ENCODE results near the gene ALPK1.
"Not testable (repeated sequence)": the region's sequence is repeated elsewhere in the genome, so short reads cannot be mapped to it uniquely, and the experiment has no call there.

Gene ALPK1

GRCh38 chr4:112411781-112412550, 114.8 kb downstream of the ALPK1 start:
- H3K36me3 Mint-ChIP-seq (ENCODE audit: low read depth) = peaks cover 11% of the 10 kb centered on the region
- DNase-seq = no peak
- H3K4me3 Mint-ChIP-seq = no peak overlapping the region

GRCh38 chr4:112416464-112416863, 119.3 kb downstream of the ALPK1 start:
- Mint-ChIP-seq H3K36me3 (ENCODE audit: low read depth) (peaks cover 11% of the 10 kb centered on the region), H3K4me3 (no peak overlapping the region), H3K4me1 (no peaks in the 10 kb centered on the region), H3K9me3 (peaks cover 5% of the 10 kb centered on the region), H3K27ac (no peak overlapping the region), H3K27me3 (no peaks in the 10 kb centered on the region)
- ATAC-seq = no peak
- no peak for DNase-seq

More at GRCh38 chr4:112411781-112412550, 114.8 kb downstream of the ALPK1 start:
- H3K27me3 Mint-ChIP-seq = no peaks in the 10 kb centered on the region
- H3K9me3 Mint-ChIP-seq = peaks cover 5% of the 10 kb centered on the region
- no peaks in the 10 kb centered on the region for H3K4me1 Mint-ChIP-seq
- ATAC-seq = no peak
- no peak overlapping the region for H3K27ac Mint-ChIP-seq

- H3K27ac Mint-ChIP-seq = no peak overlapping the region
- no peaks in the 10 kb centered on the region for H3K27me3 Mint-ChIP-seq
- no peak for DNase-seq
- peaks cover 5% of the 10 kb centered on the region for H3K9me3 Mint-ChIP-seq
- H3K36me3 Mint-ChIP-seq (ENCODE audit: low read depth) = peaks cover 9% of the 10 kb centered on the region
- no peak for ATAC-seq
- H3K4me3 Mint-ChIP-seq = no peak overlapping the region
- H3K4me1 Mint-ChIP-seq = no peaks in the 10 kb centered on the region
These were observed 120.9 kb downstream of the ALPK1 start for GRCh38 chr4:112418092-112418491.

DNA sequence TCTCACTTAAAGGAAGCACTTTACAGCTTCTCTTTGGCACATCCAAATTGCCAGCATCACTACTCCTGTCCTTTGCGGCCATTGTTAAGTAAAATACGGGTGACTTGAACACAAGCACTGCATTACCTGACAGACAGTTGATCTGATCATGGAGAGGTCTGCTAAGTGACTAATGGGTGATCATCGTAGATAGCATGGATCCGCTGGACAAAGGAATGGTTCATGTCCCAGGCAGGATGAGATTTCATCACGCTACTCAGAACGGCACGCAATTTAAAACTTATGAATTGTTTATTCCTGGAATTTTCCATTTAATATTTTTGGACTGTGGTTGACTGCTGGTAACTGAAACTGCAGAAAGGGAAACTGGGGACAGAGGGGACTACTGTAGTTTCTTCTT, 124.7 kb downstream of the ALPK1 start:
- H3K4me3 Mint-ChIP-seq = no peak overlapping the region
- no peak overlapping the region for H3K27ac Mint-ChIP-seq
- no peaks in the 10 kb centered on the region for H3K36me3 Mint-ChIP-seq (ENCODE audit: low read depth)
- ATAC-seq (no peak), DNase-seq (no peak)
- no peaks in the 10 kb centered on the region for H3K27me3 Mint-ChIP-seq
- H3K9me3 Mint-ChIP-seq = no peaks in the 10 kb centered on the region
- H3K4me1 Mint-ChIP-seq = no peaks in the 10 kb centered on the region

DNA sequence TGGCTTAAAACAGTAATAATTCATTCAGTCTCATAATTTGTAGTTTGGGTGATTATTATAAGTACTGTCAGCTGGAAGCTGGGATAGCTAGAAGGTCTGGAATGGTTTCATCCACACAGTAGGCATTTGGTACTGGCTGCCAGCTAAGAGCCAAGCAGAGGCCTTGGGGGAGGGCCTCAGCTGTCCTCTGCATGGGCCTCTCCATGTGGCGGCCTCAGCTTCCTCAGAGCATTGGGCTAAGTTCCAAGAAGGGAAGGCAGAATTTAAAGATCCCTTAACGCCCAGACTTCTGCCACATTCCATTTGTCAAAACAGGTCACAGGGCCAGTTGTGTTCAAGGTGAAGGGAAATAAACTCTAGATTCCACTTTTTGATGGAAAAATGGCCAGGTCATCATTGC, 125.5 kb downstream of the ALPK1 start:
- Mint-ChIP-seq H3K36me3 (ENCODE audit: low read depth) (peaks cover 3% of the 10 kb centered on the region), H3K9me3 (no peaks in the 10 kb centered on the region), H3K4me3 (no peak overlapping the region), H3K27me3 (no peaks in the 10 kb centered on the region), H3K27ac (no peak overlapping the region), H3K4me1 (no peaks in the 10 kb centered on the region)
- no peak for DNase-seq
- no peak for ATAC-seq

GRCh38 chr4:112423591-112423990, 126.4 kb downstream of the ALPK1 start:
- no peak overlapping the region for H3K4me3 Mint-ChIP-seq
- DNase-seq = no peak
- no peaks in the 10 kb centered on the region for H3K4me1 Mint-ChIP-seq
- H3K27me3 Mint-ChIP-seq = no peaks in the 10 kb centered on the region
- H3K27ac Mint-ChIP-seq = no peak overlapping the region
- no peak for ATAC-seq
- peaks cover 5% of the 10 kb centered on the region for H3K36me3 Mint-ChIP-seq (ENCODE audit: low read depth)
- no peaks in the 10 kb centered on the region for H3K9me3 Mint-ChIP-seq

- Mint-ChIP-seq H3K36me3 (ENCODE audit: low read depth) (peaks cover 7% of the 10 kb centered on the region), H3K9me3 (no peaks in the 10 kb centered on the region), H3K4me1 (no peaks in the 10 kb centered on the region), H3K27me3 (no peaks in the 10 kb centered on the region), H3K4me3 (no peak overlapping the region), H3K27ac (no peak overlapping the region)
- ATAC-seq (no peak), DNase-seq (no peak)
These were observed 128.7 kb downstream of the ALPK1 start for GRCh38 chr4:112425823-112426222.

DNA sequence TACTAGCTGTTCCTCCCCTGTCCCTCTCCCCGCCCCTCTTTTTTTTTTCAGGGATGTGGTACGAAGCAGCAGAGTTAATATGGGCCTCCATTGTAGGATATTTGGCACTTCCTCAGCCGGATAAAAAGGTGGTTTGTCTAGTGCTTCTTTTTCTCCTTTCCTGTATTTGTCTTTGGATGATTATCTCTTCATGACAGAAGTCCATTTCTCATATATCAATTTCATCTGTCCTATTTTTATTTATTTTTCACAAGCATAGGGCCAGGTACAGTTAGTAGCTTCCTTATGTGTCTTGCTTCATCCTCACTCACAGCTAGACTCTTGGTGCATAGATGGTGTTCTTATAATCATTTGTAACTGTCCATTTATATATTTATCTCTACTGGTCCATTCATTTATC, 129.2 kb downstream of the ALPK1 start:
- no peaks in the 10 kb centered on the region for H3K27me3 Mint-ChIP-seq
- H3K36me3 Mint-ChIP-seq (ENCODE audit: low read depth) = peaks cover 7% of the 10 kb centered on the region

GRCh38 chr4:112431158-112431557, 134.0 kb downstream of the ALPK1 start:
- DNase-seq = no peak
- Mint-ChIP-seq H3K27ac (no peak overlapping the region), H3K36me3 (ENCODE audit: low read depth) (peaks cover 7% of the 10 kb centered on the region), H3K4me1 (no peaks in the 10 kb centered on the region), H3K27me3 (no peaks in the 10 kb centered on the region), H3K9me3 (no peaks in the 10 kb centered on the region), H3K4me3 (no peak overlapping the region)
- ATAC-seq = no peak

More for the DNA sequence above, 129.2 kb downstream of the ALPK1 start:
- Mint-ChIP-seq H3K9me3 (no peaks in the 10 kb centered on the region), H3K4me1 (no peaks in the 10 kb centered on the region), H3K27ac (no peak overlapping the region), H3K4me3 (no peak overlapping the region)
- no peak for DNase-seq
- no peak for ATAC-seq

DNA sequence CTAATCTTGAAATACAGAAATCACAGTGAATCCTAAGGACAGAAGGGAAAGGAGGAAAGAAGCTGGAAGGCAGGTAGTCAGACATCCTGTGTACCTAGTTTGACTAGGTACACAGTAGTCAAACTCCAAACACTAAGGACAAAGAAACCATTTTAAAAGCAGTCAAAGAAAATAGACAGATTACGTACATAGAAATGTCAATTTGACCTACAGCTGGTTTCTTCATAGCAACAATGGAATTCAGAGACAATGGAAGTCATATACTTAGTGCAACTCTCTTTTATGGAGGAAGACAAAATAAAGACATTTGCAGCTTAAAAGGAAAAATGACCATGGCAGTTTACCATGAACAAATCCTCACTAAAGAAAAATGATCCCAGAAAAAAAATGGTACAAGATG, 139.8 kb downstream of the ALPK1 start:
- no peak overlapping the region for H3K4me3 Mint-ChIP-seq
- no peaks in the 10 kb centered on the region for H3K9me3 Mint-ChIP-seq
- DNase-seq = no peak
- H3K27ac Mint-ChIP-seq = no peak overlapping the region
- peaks cover 24% of the 10 kb centered on the region for H3K36me3 Mint-ChIP-seq (ENCODE audit: low read depth)
- H3K27me3 Mint-ChIP-seq = no peaks in the 10 kb centered on the region
- H3K4me1 Mint-ChIP-seq = no peaks in the 10 kb centered on the region
- no peak for ATAC-seq

GRCh38 chr4:112442226-112442625, 145.1 kb downstream of the ALPK1 start:
- DNase-seq, H3K27me3 Mint-ChIP-seq, H3K4me3 Mint-ChIP-seq, H3K27ac Mint-ChIP-seq, ATAC-seq, H3K4me1 Mint-ChIP-seq: not testable (repeated sequence)
- Mint-ChIP-seq H3K36me3 (ENCODE audit: low read depth) (peaks cover 38% of the 10 kb centered on the region), H3K9me3 (peaks cover 33% of the 10 kb centered on the region)

DNA sequence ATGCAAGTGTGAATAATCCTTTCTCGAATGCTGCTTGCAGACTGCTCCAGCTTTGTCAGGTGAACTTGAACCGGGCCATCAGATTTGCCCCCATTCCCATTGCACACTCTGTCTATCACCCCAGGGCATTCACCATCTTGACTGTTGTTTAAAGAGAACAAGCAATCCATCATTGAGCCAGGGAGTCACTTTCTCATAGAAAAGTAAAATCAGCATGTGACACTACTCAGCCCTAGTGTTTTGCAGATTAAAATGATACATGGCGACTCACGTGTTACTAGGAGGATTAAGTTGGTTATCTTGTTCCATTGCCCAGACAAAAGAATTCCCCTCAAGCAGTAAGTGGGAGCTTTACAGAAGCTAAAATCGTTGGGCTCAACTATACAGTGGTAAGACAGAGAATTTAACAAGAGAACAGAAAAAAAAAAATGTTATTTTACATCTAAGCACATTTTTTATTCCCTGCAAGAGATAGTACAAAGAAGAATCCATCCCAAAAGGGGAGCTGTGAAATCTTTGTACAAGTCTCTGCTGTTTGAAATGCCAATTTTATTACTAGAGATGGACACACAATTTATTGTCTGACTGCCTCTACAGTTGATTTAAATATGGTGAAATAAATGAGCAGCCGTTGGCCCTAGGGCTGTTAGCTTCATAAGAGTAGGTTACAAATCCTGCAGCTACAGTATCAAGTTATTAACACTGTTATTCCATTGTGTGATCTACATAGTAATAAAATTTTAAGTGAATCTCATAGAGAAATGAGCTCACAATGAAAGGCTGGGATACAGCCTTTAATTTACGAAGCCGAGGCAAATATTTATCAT, 151.3 kb downstream of the ALPK1 start:
- H3K9me3 Mint-ChIP-seq = peaks cover 28% of the 10 kb centered on the region
- peaks cover 9% of the 10 kb centered on the region for H3K36me3 Mint-ChIP-seq (ENCODE audit: low read depth)
- H3K27ac Mint-ChIP-seq = no peak overlapping the region
- no peak overlapping the region for H3K4me3 Mint-ChIP-seq
- no peaks in the 10 kb centered on the region for H3K27me3 Mint-ChIP-seq
- DNase-seq (no peak), ATAC-seq (no peak)
- H3K4me1 Mint-ChIP-seq = no peaks in the 10 kb centered on the region

- Mint-ChIP-seq H3K4me3 (no peak overlapping the region), H3K9me3 (peaks cover 16% of the 10 kb centered on the region), H3K27me3 (no peaks in the 10 kb centered on the region), H3K27ac (no peak overlapping the region), H3K4me1 (no peaks in the 10 kb centered on the region), H3K36me3 (ENCODE audit: low read depth) (peaks cover 5% of the 10 kb centered on the region)
- ATAC-seq (no peak), DNase-seq (no peak)
These were observed 152.5 kb downstream of the ALPK1 start for GRCh38 chr4:112449708-112450107.

DNA sequence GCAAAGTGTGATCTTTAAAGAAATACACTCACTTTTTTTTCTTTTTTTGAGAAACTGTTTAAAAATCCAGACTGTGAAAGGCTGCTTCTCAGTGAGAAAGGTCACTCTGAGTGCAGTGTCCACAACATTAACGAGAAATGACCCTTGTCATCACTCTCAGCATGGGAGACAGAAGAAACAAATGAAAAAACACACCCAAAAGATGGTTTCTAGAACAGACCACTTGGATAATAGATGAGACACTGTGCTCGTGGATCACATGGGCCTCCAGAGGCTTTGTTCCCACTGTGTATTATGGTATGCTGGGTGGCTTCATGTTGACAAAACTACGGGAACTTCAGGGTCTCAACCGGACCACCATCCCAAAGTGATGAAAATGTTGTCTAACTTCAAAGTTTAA, 153.9 kb downstream of the ALPK1 start:
- Mint-ChIP-seq H3K4me1 (no peaks in the 10 kb centered on the region), H3K27ac (no peak overlapping the region), H3K9me3 (peaks cover 4% of the 10 kb centered on the region), H3K4me3 (no peak overlapping the region), H3K36me3 (ENCODE audit: low read depth) (no peaks in the 10 kb centered on the region), H3K27me3 (no peaks in the 10 kb centered on the region)
- ATAC-seq (no peak), DNase-seq (no peak)

GRCh38 chr4:112451831-112452230, 154.7 kb downstream of the ALPK1 start:
- no peak for ATAC-seq

More at GRCh38 chr4:112451831-112452230, 154.7 kb downstream of the ALPK1 start:
- H3K4me1 Mint-ChIP-seq = no peaks in the 10 kb centered on the region
- no peak overlapping the region for H3K4me3 Mint-ChIP-seq
- H3K9me3 Mint-ChIP-seq = no peaks in the 10 kb centered on the region
- no peaks in the 10 kb centered on the region for H3K36me3 Mint-ChIP-seq (ENCODE audit: low read depth)
- no peak for DNase-seq
- peaks cover 3% of the 10 kb centered on the region for H3K27me3 Mint-ChIP-seq
- no peak overlapping the region for H3K27ac Mint-ChIP-seq

Data from activated naive CD8-positive, alpha-beta T cell treated with anti-CD3 and anti-CD28 coated beads, Interleukin-2, amount 50 U/mL, for 24 hours (primary cell).